ENCODE data around the gene MAEA. TPM values are rescaled to one million over a fixed set of nuclear protein-coding genes. Genes with fewer than 3 reads are reported as not detected.
"Not testable (repeated sequence)": the region's sequence is repeated elsewhere in the genome, so short reads cannot be mapped to it uniquely, and the experiment has no call there.

MAEA gene
- total and polyA plus RNA-seq, 4 donors: 36.3 to 71.8 (median 53.6) TPM

DNA sequence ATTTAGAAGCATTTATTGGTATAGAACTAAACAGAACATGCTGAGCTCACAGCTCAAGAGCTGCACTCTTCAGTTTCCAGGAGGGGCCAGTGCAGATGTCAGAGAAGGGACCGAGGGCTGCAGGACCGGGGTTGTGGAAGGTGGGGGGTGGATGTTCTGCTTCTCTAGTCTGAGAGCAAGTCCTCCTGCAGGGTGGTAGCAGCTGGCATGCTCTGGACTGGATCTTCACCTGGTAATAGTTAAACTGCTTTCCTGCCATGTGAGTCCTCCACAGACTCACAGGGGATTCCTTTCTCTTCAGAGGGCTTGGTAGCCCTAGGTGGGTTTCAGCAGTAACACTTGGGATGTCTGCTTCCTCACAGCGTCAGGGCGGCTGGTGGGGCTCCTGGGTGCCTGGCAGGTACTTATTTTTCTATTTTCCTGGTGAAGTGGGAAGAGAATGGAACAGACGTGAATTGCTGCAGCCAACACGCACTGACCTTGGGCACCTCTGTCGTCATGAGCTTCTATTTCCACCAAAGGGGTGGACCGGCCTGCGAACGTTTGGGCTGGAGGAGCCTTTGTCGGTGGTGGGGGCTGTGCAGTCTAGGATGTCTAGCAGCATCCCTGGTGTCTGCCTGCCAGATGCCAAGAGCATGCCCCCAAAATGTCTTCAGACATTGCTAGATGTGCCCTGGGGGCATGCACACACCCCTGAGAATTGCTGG lies 2.5 kb downstream of the MAEA start:
- 81% methylated on average over 7 of the region's 11 CpGs for WGBS (ENCODE audit: insufficient coverage)
- DNase-seq (ENCODE audit: low read depth in 4 of 6, low spot score in 6 of 6): no peak
- Histone ChIP-seq H3K36me3 (ENCODE audit: control insufficient read depth, insufficient read depth, low read length) (peaks cover 32% of the 10 kb centered on the region), H3K4me3 (ENCODE audit: low read depth, low read length) (no peak overlapping the region), H3K27me3 (ENCODE audit: control insufficient read depth, insufficient read depth, low read length) (no peaks in the 10 kb centered on the region), H3K4me1 (ENCODE audit: control insufficient read depth, insufficient read depth, low read length) (peaks cover 42% of the 10 kb centered on the region), H3K27ac (ENCODE audit: low read depth, low read length) (no peak overlapping the region), H3K9me3 (ENCODE audit: control insufficient read depth, insufficient read depth, low read length) (no peaks in the 10 kb centered on the region)

GRCh38 chr4:1292703-1293011 lies 3.0 kb downstream of the MAEA start:
- H3K4me3 ChIP-seq (ENCODE audit: low read depth, low read length); DNase-seq (ENCODE audit: low read depth in 4 of 6, low spot score in 6 of 6); H3K27me3 ChIP-seq (ENCODE audit: control insufficient read depth, insufficient read depth, low read length); H3K27ac ChIP-seq (ENCODE audit: low read depth, low read length); H3K9me3 ChIP-seq (ENCODE audit: control insufficient read depth, insufficient read depth, low read length): not testable (repeated sequence)
- Histone ChIP-seq H3K4me1 (ENCODE audit: control insufficient read depth, insufficient read depth, low read length) (peaks cover 42% of the 10 kb centered on the region), H3K36me3 (ENCODE audit: control insufficient read depth, insufficient read depth, low read length) (peaks cover 37% of the 10 kb centered on the region)
- no CpG with 5 or more reads among the region's 8 CpGs for WGBS (ENCODE audit: insufficient coverage)

GRCh38 chr4:1293531-1293941 lies 3.8 kb downstream of the MAEA start:
- WGBS (ENCODE audit: insufficient coverage): 90% methylated on average over 3 of the region's 4 CpGs
- H3K4me3 ChIP-seq (ENCODE audit: low read depth, low read length): no peak overlapping the region
- H3K36me3 ChIP-seq (ENCODE audit: control insufficient read depth, insufficient read depth, low read length): peaks cover 44% of the 10 kb centered on the region
- no peaks in the 10 kb centered on the region for H3K9me3 ChIP-seq (ENCODE audit: control insufficient read depth, insufficient read depth, low read length)
- peaks cover 40% of the 10 kb centered on the region for H3K4me1 ChIP-seq (ENCODE audit: control insufficient read depth, insufficient read depth, low read length)
- H3K27ac ChIP-seq (ENCODE audit: low read depth, low read length): no peak overlapping the region
- no peaks in the 10 kb centered on the region for H3K27me3 ChIP-seq (ENCODE audit: control insufficient read depth, insufficient read depth, low read length)
- no peak for DNase-seq (ENCODE audit: low read depth in 4 of 6, low spot score in 6 of 6)

GRCh38 chr4:1293991-1294390 lies 4.3 kb downstream of the MAEA start:
- Histone ChIP-seq H3K4me3 (ENCODE audit: low read depth, low read length) (no peak overlapping the region), H3K4me1 (ENCODE audit: control insufficient read depth, insufficient read depth, low read length) (peaks cover 36% of the 10 kb centered on the region), H3K27me3 (ENCODE audit: control insufficient read depth, insufficient read depth, low read length) (no peaks in the 10 kb centered on the region), H3K27ac (ENCODE audit: low read depth, low read length) (no peak overlapping the region), H3K9me3 (ENCODE audit: control insufficient read depth, insufficient read depth, low read length) (no peaks in the 10 kb centered on the region), H3K36me3 (ENCODE audit: control insufficient read depth, insufficient read depth, low read length) (peaks cover 49% of the 10 kb centered on the region)
- no peak for DNase-seq (ENCODE audit: low read depth in 4 of 6, low spot score in 6 of 6)
- 82% methylated on average over 11 of the region's 15 CpGs for WGBS (ENCODE audit: insufficient coverage)

DNA sequence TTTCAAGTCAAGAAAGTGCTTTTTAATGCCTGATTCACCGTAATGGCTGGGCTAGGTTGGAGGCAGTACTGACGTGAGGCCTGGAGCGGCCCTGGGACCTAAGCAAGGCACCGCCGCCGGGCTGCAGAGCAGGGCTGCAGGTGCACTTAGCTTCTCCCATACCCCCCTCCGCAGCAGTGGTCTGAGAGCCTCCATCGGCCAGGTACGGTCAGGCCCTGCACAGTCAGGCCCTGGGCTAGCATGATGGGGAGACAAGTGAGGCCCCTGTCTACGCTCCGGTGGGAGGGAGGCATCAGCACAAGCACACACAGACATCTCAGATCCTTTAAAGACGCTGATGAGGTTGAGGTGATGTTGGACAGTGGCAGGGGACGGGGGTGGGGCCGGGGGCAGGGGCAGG lies 4.7 kb downstream of the MAEA start:
- Histone ChIP-seq H3K27ac (ENCODE audit: low read depth, low read length) (no peak overlapping the region), H3K4me1 (ENCODE audit: control insufficient read depth, insufficient read depth, low read length) (peaks cover 33% of the 10 kb centered on the region)
- 95% methylated on average over 6 of the region's 14 CpGs for WGBS (ENCODE audit: insufficient coverage)

DNA sequence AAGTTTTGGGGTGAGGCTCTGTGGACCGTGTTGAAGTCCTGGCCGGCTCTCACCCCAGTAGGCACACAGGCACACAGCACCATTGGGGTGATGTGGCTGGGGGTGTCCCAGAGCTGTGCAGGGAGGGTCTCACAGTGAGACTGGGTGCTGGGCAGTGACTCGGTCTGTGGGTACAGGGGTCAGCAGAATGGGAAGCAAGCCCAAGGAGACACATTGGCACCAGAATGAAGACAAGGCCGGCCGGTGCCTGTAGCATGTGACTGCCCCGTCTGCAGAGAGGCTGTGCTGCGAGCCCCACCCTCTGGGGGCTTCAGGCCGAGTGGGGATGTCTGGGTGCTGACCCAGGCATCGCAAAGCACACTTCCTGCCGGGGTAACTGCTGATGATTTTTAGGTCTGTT lies 5.2 kb downstream of the MAEA start:
- Histone ChIP-seq H3K27me3 (ENCODE audit: control insufficient read depth, insufficient read depth, low read length) (no peaks in the 10 kb centered on the region), H3K27ac (ENCODE audit: low read depth, low read length) (no peak overlapping the region), H3K9me3 (ENCODE audit: control insufficient read depth, insufficient read depth, low read length) (no peaks in the 10 kb centered on the region), H3K4me3 (ENCODE audit: low read depth, low read length) (no peak overlapping the region), H3K36me3 (ENCODE audit: control insufficient read depth, insufficient read depth, low read length) (peaks cover 56% of the 10 kb centered on the region), H3K4me1 (ENCODE audit: control insufficient read depth, insufficient read depth, low read length) (peaks cover 33% of the 10 kb centered on the region)
- no peak for DNase-seq (ENCODE audit: low read depth in 4 of 6, low spot score in 6 of 6)
- WGBS (ENCODE audit: insufficient coverage): 40% methylated on average over 10 of the region's 10 CpGs

More for the DNA sequence above, 4.7 kb downstream of the MAEA start:
- no peak for DNase-seq (ENCODE audit: low read depth in 4 of 6, low spot score in 6 of 6)
- Histone ChIP-seq H3K9me3 (ENCODE audit: control insufficient read depth, insufficient read depth, low read length) (no peaks in the 10 kb centered on the region), H3K36me3 (ENCODE audit: control insufficient read depth, insufficient read depth, low read length) (peaks cover 53% of the 10 kb centered on the region), H3K4me3 (ENCODE audit: low read depth, low read length) (no peak overlapping the region), H3K27me3 (ENCODE audit: control insufficient read depth, insufficient read depth, low read length) (no peaks in the 10 kb centered on the region)

GRCh38 chr4:1295405-1296055 lies 5.8 kb downstream of the MAEA start:
- no peak for DNase-seq (ENCODE audit: low read depth in 4 of 6, low spot score in 6 of 6)
- Histone ChIP-seq H3K36me3 (ENCODE audit: control insufficient read depth, insufficient read depth, low read length) (peaks cover 62% of the 10 kb centered on the region), H3K9me3 (ENCODE audit: control insufficient read depth, insufficient read depth, low read length) (no peaks in the 10 kb centered on the region), H3K4me1 (ENCODE audit: control insufficient read depth, insufficient read depth, low read length) (peaks cover 31% of the 10 kb centered on the region), H3K4me3 (ENCODE audit: low read depth, low read length) (no peak overlapping the region), H3K27me3 (ENCODE audit: control insufficient read depth, insufficient read depth, low read length) (no peaks in the 10 kb centered on the region), H3K27ac (ENCODE audit: low read depth, low read length) (no peak overlapping the region)
- WGBS (ENCODE audit: insufficient coverage): 73% methylated on average over 8 of the region's 24 CpGs

GRCh38 chr4:1296324-1297022 lies 6.8 kb downstream of the MAEA start:
- no peak overlapping the region for H3K4me3 ChIP-seq (ENCODE audit: low read depth, low read length)
- peaks cover 22% of the 10 kb centered on the region for H3K4me1 ChIP-seq (ENCODE audit: control insufficient read depth, insufficient read depth, low read length)
- WGBS (ENCODE audit: insufficient coverage): 88% methylated on average over 17 of the region's 18 CpGs
- no peaks in the 10 kb centered on the region for H3K9me3 ChIP-seq (ENCODE audit: control insufficient read depth, insufficient read depth, low read length)
- no peak overlapping the region for H3K27ac ChIP-seq (ENCODE audit: low read depth, low read length)
- peaks cover 64% of the 10 kb centered on the region for H3K36me3 ChIP-seq (ENCODE audit: control insufficient read depth, insufficient read depth, low read length)
- H3K27me3 ChIP-seq (ENCODE audit: control insufficient read depth, insufficient read depth, low read length): no peaks in the 10 kb centered on the region
- DNase-seq (ENCODE audit: low read depth in 4 of 6, low spot score in 6 of 6): no peak

- Histone ChIP-seq H3K9me3 (ENCODE audit: control insufficient read depth, insufficient read depth, low read length) (no peaks in the 10 kb centered on the region), H3K27ac (ENCODE audit: low read depth, low read length) (no peak overlapping the region), H3K27me3 (ENCODE audit: control insufficient read depth, insufficient read depth, low read length) (no peaks in the 10 kb centered on the region), H3K36me3 (ENCODE audit: control insufficient read depth, insufficient read depth, low read length) (peaks cover 64% of the 10 kb centered on the region), H3K4me1 (ENCODE audit: control insufficient read depth, insufficient read depth, low read length) (peaks cover 20% of the 10 kb centered on the region), H3K4me3 (ENCODE audit: low read depth, low read length) (no peak overlapping the region)
- no peak for DNase-seq (ENCODE audit: low read depth in 4 of 6, low spot score in 6 of 6)
- WGBS (ENCODE audit: insufficient coverage): 87% methylated on average over 15 of the region's 22 CpGs
Observed at GRCh38 chr4:1297023-1297395, 7.3 kb downstream of the MAEA start.

Data from spinal cord (tissue), 10 donors.